ENCODE measurements around the gene SKIDA1. TPM values are rescaled to one million over a fixed set of nuclear protein-coding genes. Genes with fewer than 3 reads are reported as not detected.

Gene SKIDA1
- total and polyA plus RNA-seq, 2 donors (not counting 1 experiment from before 2014, with no cell fraction given): 0.28 to 0.50 TPM

GRCh38 chr10:21530168-21530567 is 4.7 kb upstream of the SKIDA1 start:
- DNase-seq (ENCODE audit: low read depth in 2 of 2): peak in 1 of 2 donors; percentile 6
- Histone ChIP-seq H3K27me3 (ENCODE audit: control insufficient read depth, insufficient read depth, low read length) (no peaks in the 10 kb centered on the region), H3K9ac (ENCODE audit: insufficient read depth, low read length) (no peak overlapping the region), H4K20me1 (ENCODE audit: control insufficient read depth, extremely low read depth, insufficient read depth, low read length) (no peaks in the 10 kb centered on the region), H3K4me1 (ENCODE audit: control insufficient read depth, extremely low read depth, insufficient read depth, low read length) (peaks cover 6% of the 10 kb centered on the region), H3K4me2 (ENCODE audit: extremely low read depth, insufficient read depth, low read length) (no peak overlapping the region), H2AFZ (ENCODE audit: low read length) (no peak overlapping the region), H3K9me3 (ENCODE audit: control insufficient read depth, insufficient read depth, low read depth, low read length) (no peaks in the 10 kb centered on the region), H3K27ac (ENCODE audit: insufficient read depth, low read length) (no peak overlapping the region), H3K79me2 (ENCODE audit: control insufficient read depth, insufficient read depth, low read length) (peaks cover 4% of the 10 kb centered on the region), H3K4me3 (replicated peaks in 1 of 4; ENCODE audit: control extremely low read depth in 1 of 4, insufficient read depth in 1 of 4, low read depth in 3 of 4, low read length in 4 of 4) (no peak overlapping the region), H3K36me3 (ENCODE audit: control insufficient read depth, insufficient read depth, low read length) (no peaks in the 10 kb centered on the region)
- TF ChIP-seq CTCF (conservative IDR thresholded peaks at IDR 0.05 in 1 of 2, IDR thresholded peaks at IDR 0.05 in 1 of 2; ENCODE audit: low read depth in 1 of 2, low read length in 2 of 2) (no peak), EZH2 (IDR thresholded peaks at IDR 0.05; ENCODE audit: low read length, missing control alignments) (no peak)

GRCh38 chr10:21529032-21529910 is 3.8 kb upstream of the SKIDA1 start:
- Histone ChIP-seq H4K20me1 (ENCODE audit: control insufficient read depth, extremely low read depth, insufficient read depth, low read length) (no peaks in the 10 kb centered on the region), H3K36me3 (ENCODE audit: control insufficient read depth, insufficient read depth, low read length) (no peaks in the 10 kb centered on the region), H3K9me3 (ENCODE audit: control insufficient read depth, insufficient read depth, low read depth, low read length) (no peaks in the 10 kb centered on the region), H2AFZ (ENCODE audit: low read length) (no peak overlapping the region), H3K27ac (ENCODE audit: insufficient read depth, low read length) (no peak overlapping the region), H3K79me2 (ENCODE audit: control insufficient read depth, insufficient read depth, low read length) (no peaks in the 10 kb centered on the region), H3K4me3 (replicated peaks in 1 of 4; ENCODE audit: control extremely low read depth in 1 of 4, insufficient read depth in 1 of 4, low read depth in 3 of 4, low read length in 4 of 4) (peak overlapping the region in 1 of 4 experiments; percentile 68), H3K27me3 (ENCODE audit: control insufficient read depth, insufficient read depth, low read length) (no peaks in the 10 kb centered on the region), H3K4me1 (ENCODE audit: control insufficient read depth, extremely low read depth, insufficient read depth, low read length) (peaks cover 6% of the 10 kb centered on the region), H3K4me2 (ENCODE audit: extremely low read depth, insufficient read depth, low read length) (peak overlapping the region; percentile 23), H3K9ac (ENCODE audit: insufficient read depth, low read length) (no peak overlapping the region)
- TF ChIP-seq CTCF (conservative IDR thresholded peaks at IDR 0.05 in 1 of 2, IDR thresholded peaks at IDR 0.05 in 1 of 2; ENCODE audit: low read depth in 1 of 2, low read length in 2 of 2) (no peak), EZH2 (IDR thresholded peaks at IDR 0.05; ENCODE audit: low read length, missing control alignments) (no peak)
- DNase-seq (ENCODE audit: low read depth in 2 of 2): peak; percentile 52 to 76

- no peak for TF ChIP-seq EZH2 (IDR thresholded peaks at IDR 0.05; ENCODE audit: low read length, missing control alignments)
- no peak for TF ChIP-seq CTCF (conservative IDR thresholded peaks at IDR 0.05 in 1 of 2, IDR thresholded peaks at IDR 0.05 in 1 of 2; ENCODE audit: low read depth in 1 of 2, low read length in 2 of 2)
- no peaks in the 10 kb centered on the region for H3K27me3 ChIP-seq (ENCODE audit: control insufficient read depth, insufficient read depth, low read length)
- peak overlapping the region; percentile 93 for H3K27ac ChIP-seq (ENCODE audit: insufficient read depth, low read length)
- no peaks in the 10 kb centered on the region for H4K20me1 ChIP-seq (ENCODE audit: control insufficient read depth, extremely low read depth, insufficient read depth, low read length)
- peaks cover 6% of the 10 kb centered on the region for H3K4me1 ChIP-seq (ENCODE audit: control insufficient read depth, extremely low read depth, insufficient read depth, low read length)
- peak overlapping the region; percentile 37 to 68 (median 56) for H3K4me3 ChIP-seq (replicated peaks in 1 of 4; ENCODE audit: control extremely low read depth in 1 of 4, insufficient read depth in 1 of 4, low read depth in 3 of 4, low read length in 4 of 4)
- H3K36me3 ChIP-seq (ENCODE audit: control insufficient read depth, insufficient read depth, low read length): no peaks in the 10 kb centered on the region
- peak overlapping the region; percentile 82 for H3K4me2 ChIP-seq (ENCODE audit: extremely low read depth, insufficient read depth, low read length)
- DNase-seq (ENCODE audit: low read depth in 2 of 2): peak in 1 of 2 donors; percentile 61
- no peak overlapping the region for H3K9ac ChIP-seq (ENCODE audit: insufficient read depth, low read length)
- no peaks in the 10 kb centered on the region for H3K79me2 ChIP-seq (ENCODE audit: control insufficient read depth, insufficient read depth, low read length)
- H3K9me3 ChIP-seq (ENCODE audit: control insufficient read depth, insufficient read depth, low read depth, low read length): no peaks in the 10 kb centered on the region
- H2AFZ ChIP-seq (ENCODE audit: low read length): no peak overlapping the region
Observed at GRCh38 chr10:21528236-21529031, 3.0 kb upstream of the SKIDA1 start.
